SKM-1 (cell line): ENCODE measurements around the gene RASA3.

ENCODE experiments used
- DNase-seq: peaks from one replicate; lab custom pipeline; 2025; ENCODE audit not compliant: unreplicated experiment; lab: John Stamatoyannopoulos, UW

Gene RASA3

DNA sequence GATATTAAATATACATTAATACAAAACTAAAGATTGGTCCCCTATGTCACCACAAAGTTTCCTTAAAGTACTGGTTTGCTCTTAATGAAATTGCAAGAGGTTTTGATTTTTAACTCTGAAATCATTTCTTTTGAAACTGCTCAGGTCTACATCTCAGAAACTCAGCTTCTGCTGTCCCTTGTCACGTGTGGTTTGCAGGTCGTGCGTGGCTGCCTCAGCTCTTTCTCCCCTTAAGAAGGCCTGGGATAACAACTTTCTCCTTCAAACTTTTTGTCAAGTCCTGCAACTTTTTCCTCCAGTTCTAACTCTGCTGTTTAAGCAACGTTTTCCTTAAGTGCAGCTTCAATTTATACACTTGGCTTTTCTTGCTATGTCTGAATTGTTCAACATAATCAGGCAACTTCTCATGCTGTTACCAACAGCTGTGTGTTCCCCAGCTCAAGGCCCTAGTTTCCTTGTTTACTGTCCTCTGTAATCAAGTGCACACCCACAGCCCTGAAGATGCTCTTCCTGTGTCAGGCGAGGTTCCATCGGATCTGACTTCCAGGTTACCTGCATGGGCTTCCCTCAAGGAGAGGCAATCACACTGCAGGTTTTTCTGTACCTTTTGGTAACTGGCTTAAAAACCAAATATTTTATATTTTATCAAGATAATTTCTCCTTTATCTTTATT lies 172.0 kb downstream of the RASA3 start:
- no peak for DNase-seq

DNA sequence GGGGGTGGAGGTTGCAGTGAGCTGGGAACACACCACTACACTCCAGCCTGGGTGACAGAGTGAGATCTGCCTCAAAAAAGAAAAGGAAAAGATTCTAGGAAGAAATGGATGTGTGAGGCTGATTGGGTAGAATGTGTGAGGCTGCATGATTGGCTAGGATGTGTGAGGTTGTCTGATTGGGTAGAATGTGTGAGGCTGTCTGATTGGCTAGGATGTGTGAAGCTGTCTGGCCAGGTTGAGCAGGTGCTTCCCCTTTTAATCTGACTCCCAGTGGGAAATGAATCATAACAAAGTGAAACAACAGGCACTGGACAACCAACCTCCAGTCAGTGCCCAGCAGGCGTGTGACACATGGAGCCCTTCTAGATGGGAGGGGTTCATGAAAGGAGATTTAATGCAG lies 173.2 kb downstream of the RASA3 start:
- DNase-seq, result no peak

DNA sequence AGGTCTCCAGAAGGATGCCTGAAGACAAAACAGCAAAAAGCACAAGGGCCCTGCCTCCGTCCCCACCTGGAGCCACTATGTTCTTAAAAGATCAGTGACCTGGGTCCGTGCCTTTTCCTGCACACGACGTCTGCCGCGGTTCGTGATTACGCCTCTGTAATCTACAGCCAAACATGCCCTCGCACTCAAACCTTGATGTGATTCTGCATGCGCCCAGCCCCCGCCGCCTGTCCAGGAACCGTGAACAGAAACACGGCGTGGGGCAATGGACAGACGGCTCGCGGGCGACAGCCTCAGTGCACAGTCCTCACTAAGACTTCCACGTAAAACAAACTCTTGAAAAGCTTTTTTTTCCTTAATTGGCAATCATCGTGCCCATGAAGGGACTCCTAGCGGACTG lies 174.1 kb downstream of the RASA3 start:
- DNase-seq, result no peak

DNA sequence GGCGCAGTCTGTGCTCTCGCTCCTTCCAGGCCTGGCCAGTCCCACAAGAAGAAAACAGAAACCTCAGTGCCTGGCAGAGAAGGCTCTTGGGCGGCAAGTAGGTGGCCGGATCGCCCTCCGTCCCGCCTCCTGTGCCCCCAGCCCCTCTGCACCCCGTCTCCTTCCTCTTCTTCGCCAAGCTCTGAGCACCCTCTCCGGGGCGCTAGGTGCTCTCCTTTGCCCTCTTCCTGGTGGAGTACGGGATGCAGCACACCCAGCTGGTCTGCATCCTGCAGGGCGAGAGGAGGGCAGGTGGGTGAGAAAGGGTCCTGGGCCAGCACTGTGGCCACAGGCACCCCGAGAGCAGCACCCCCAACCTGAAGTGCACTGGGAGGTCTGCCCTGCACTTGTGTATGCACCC lies 175.9 kb downstream of the RASA3 start:
- no peak for DNase-seq

DNA sequence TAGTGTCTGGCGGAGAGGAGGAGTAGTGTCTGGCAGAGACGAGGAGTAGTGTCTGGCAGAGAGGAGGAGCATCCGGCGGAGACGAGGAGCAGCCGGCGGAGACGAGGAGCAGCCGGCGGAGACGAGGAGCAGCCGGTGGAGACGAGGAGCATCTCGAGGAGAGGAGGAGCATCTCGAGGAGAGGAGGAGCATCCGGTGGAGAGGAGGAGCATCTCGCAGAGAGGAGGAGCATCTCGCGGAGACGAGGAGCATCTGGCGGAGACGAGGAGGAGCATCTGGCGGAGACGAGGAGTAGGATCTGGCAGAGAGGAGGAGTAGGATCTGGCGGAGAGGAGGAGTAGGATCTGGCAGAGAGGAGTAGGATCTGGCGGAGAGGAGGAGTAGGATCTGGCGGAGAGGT lies 176.7 kb downstream of the RASA3 start:
- DNase-seq, result no peak

DNA sequence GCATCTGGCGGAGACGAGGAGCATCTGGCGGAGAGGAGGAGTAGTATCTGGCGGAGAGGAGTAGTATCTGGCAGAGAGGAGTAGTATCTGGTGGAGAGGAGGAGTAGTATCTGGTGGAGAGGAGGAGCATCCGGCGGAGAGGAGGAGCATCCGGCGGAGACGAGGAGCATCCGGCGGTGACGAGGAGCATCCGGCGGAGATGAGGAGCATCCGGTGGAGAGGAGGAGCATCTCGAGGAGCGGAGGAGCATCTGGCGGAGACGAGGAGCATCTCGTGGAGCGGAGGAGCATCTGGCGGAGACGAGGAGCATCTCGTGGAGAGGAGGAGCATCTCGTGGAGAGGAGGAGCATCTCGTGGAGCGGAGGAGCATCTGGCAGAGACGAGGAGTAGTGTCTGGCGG lies 177.2 kb downstream of the RASA3 start:
- DNase-seq, result no peak

DNA sequence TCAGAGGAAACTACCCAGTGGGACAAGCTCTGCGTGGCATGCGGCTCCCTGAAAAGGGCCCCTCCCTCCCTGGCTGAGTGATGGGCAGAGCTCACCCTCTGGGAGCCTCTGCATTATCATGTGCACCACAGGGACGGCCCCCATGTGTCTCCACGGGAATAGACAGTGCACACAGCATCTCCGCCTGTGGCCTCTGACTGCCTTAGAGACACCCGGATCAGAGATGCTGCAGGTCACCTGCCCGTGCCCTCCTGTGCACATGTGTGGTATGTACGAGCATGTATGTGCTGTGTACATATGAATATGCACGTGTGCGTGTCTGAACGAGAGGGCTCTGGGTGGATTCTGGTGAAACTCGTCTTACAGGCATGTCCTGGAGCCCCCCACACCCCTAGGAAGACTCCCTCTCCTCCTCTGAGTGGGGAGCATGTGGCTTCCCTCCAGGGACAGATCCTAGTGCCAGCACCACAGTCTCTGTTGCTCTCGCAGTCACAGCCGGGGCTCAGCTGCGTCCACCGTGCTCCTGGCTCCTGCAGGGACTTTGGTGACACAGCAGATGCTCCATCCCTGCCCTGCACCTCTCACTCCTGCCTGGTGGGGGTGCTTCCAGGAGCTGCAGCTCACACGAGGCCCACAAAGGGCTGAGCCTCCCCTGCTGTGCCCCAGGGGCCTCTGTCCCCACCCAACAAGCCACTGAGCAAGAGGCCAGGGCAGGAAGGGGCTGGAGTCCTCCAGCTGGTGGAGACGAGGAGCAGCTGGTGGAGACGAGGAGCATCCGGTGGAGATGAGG lies 178.2 kb downstream of the RASA3 start:
- DNase-seq, result no peak

DNA sequence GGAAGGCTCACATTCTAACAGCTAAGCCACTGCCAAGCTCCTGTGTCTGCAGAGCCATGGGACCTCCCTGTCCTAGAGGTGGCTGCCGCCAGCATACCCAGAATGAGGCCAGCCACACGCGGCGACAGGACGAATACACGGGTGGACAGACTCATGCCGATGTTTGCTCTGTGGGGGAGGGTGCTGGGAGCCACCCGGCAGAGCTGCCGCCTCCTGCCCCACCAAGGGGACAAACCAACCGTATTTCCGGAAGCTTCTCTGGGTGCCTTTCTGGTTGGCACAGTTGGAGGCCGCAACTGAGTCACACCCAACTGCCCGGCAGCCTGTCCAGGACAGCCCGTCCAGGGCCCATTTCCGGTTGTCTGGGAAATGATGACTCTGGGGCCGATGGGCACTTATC lies 178.9 kb downstream of the RASA3 start:
- no peak for DNase-seq

DNA sequence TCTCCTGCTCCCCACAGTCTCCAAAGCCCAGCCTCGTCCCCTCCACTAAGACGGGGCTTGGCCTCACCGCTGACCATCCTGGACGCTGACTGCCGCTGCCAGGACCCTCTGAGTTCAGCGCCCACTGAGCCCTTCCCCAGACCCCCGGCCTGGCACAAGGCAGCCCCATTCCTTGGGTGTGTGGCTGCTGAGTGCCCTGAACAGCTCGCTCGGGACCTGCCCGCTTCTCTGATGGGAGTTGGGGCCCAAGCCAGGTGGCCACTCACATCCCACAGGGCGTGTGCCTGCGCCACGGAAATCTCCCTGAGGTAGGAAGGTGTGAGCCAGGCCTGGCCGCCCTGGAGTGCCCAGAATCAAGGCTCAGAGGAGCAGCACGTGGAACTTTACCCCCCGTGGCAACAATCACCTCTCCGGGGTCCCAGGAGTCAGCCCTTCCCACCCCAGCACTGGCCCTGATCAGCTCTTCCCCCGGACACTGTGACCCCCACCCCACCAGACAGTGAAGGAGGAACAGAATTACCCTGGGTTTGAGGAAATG lies 179.4 kb downstream of the RASA3 start:
- DNase-seq, result no peak

DNA sequence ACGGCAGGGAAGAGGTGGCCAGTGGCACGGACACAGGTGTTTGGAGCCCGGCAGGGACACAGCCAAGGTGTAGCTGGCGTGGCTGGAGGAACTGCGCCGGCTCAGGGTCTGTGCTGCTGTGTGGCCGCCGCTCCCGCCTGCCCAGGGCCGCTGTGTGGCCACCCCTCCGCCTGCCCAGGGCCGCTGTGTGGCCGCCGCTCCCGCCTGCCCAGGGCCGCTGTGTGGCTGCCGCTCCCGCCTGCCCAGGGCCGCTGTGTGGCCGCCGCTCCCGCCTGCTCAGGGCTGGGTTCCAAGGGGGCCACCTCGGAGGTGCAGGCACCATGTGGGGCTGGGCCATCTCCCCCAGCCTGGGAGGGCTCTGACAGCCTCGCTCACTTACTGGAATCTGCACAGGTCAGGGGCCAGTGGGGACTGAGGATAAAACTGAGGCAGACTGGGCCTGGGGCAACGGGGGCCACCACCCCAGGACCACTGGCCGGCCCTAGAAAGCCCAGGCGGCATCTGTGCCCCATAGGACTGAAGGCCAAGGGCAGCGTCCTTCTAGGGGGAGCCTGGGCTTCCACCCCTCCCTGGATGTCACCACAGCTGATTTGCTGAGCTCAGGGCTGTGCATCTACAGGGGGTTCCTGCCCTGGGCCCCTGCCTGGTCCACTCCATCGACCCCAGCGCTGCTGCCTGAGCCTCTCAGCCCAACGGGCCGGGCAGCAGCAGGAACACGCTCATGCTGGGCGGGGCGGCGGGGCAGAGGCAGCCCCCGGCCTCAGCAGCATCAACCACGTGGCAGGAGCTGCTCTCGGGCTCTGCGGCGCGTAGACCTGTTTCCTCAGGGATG lies 180.1 kb downstream of the RASA3 start:
- no peak for DNase-seq

DNA sequence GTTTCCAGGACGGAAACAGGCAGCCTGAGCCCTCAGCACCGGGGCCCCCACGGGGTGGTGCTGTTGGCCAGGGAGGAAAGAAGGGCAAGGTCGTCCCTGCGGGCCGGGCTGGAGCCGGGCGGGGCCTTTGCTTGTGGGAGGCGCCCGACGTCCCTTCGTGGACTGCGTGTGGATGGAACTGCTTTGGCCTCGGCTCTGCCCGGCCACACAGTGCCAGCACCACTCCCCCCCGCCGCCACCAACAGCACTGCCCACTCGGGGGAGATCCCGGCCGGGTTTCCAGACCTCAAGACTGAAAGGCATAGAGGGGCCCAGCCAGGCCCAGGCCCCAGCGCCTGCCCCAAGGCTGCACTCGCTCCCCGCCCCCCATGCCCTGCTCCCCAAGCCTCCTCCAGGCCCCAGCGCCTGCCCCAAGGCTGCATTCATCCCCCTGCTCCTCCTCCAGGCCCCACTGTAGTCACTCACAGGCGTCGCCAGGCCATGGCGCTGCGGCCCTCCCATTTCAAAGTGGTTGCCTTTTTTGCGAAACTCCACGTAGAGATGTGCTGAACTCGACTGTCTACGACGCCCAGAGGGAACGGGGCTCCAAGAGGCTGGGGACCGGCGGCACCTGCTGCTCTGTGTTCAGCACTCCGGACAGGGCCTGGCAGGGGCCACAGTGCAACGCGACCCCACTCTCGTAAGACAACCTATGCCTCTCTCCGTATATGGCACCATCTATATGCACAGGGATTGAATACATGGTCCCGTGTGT lies 181.0 kb downstream of the RASA3 start:
- peak; percentile 17 for DNase-seq

DNA sequence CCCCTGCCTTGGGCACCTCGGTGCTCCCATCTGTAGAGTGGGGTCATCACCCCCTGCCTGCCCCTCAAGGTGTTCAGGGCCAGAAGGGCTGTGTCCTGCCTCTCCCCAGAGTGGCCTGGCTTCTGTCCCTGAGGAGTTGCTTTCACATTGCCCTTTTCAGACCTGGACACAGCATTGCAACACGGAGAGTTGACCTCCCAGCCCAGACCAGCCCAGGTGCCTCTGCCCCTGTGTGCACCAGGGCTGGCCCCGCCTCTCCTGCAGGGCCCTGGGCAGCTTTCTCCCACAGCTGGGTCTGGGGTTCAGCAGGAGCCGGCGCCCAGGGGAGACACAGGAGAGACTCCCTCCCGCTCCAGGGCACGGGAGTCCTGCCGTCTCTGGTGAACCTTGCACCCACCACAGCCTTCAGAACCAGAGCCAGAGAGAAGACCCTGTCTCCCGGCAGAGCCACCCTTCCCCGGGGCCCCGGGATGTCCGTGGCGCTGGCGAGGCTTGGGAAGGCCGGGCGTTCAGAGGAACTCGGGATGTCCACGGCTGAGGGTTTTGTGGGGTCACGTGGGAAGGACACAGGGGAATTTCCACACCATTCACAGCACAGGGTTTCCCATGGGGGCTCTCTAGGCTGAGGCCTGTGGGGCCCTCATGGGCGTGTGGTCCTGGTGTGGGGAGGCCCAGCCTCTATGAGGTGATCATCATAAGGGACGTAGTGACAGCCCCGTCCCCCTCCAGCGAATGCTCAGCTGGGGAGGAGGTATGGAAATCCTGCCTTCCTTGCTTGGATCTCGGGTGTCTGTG lies 181.8 kb downstream of the RASA3 start:
- DNase-seq, result no peak

DNA sequence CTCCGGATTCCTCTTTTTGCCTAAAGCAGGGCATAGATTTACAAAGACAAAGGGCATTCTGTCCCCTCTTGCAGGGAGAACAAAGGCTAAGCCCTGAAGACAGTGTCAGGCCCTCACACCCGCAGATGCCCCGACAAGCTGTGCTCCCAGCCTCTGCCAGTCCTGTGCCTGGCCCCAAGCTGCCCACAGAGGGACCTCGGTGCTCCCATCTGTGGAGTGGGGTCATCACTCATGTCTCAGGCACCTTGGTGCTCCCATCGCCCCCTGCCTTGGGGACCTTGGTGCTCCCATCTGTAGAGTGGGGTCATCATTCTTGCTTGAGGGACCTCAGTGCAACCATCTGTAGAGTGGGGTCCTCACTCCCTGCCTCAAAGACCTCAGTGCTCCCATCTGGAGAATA lies 182.9 kb downstream of the RASA3 start:
- no peak for DNase-seq

DNA sequence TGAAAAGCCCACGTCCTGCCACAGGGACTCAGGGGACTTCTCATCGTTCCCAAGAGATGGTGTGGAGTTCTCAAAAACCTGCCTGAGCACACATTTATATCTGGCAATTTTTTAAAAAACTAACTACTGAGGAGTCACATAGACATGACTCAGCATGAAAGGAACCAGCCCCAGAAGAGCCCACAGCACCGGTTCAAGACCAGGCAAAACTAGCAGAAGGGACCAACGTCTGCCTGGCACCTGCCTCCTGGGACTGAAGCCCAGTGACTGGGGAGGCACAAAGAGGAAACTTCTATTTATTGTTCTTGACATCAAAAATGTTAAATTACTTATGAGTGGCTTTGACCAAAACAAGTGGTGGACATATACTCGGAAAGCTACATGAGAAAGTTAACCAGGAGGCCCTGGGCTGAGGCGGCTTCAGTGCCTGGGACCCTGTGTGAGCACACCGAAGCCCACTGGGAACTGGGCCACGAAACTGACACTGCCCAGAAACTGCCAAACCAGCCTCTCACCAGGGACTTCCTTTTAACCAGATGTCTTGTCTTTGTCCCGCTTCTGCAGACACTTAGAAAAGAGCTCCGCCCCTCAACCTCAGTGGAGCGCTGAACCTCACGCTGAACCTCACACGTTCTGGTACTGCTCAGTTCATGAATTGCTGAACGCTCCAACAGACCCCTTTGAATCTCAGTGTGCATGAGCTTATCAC lies 184.2 kb downstream of the RASA3 start:
- no peak for DNase-seq

DNA sequence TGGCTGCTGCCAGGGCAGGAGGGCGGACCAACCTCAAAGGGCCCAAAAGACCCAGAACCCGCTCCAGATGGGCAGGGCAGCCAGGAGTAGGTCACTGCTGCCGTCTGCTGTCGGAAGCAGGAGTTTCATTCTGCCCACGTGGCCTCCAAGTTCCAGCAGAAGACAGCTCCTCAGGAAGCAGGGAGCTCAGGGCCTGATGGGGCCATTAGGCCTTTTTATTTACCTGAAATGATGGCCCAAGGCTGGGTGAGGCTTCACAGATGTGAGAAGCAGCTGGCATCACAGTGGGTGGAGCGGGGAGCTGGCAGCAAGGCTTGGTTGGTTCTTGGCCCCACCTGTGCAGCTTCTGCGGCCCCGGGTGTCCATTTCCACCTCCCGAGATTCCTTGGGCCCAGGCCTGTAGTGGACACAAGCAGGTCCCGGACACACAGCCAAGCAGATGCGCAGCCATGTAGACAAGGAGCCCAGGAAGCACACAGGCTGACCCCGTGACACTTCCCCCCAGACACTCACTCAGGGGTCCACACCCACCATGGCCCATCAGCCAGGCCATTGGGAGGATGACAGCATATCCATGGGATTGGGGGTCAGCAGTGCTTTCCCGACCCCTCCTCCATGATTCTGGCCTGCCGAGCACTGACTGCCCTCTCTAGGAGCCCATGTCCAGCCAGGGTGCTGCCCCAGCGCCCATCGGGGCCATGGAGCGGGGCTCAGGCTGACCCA lies 185.0 kb downstream of the RASA3 start:
- no peak for DNase-seq

DNA sequence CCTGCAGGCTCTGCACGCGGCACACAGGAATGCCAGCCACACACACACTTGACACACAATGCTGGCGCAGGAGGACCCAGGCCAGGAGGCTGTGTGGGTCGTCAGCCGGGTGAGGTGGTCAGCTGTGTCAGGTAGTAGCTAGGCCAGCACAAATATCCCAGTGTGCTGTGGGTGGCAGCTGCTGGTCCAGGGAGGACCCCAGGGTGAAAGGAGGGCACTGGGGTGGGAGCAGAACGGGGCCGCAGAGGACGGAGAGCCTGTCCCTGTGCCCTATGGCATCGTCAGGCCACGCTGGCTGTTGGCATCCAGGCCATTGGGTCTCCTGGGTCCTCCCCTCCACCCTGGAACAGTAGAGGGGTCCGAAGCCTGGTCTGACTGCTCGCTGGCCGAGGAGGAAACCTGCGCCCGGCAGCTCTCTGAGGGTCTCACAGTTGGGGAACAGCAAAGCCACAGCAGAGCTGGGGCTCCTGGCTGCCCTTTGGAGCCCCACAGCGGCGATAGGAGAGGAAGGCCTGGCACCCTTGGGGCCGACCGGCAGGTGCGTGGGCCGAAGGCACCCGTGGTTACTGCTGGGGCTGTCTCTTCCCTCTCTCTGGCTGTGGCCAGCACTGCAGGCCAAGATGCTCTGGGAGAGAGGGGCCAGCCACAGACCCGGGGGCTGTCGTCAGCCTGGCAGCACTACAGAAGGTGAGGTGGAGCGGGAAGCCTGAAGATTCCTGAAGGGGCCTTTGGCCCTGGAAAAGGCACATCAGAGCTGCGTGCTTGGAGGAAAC lies 185.8 kb downstream of the RASA3 start:
- no peak for DNase-seq

DNA sequence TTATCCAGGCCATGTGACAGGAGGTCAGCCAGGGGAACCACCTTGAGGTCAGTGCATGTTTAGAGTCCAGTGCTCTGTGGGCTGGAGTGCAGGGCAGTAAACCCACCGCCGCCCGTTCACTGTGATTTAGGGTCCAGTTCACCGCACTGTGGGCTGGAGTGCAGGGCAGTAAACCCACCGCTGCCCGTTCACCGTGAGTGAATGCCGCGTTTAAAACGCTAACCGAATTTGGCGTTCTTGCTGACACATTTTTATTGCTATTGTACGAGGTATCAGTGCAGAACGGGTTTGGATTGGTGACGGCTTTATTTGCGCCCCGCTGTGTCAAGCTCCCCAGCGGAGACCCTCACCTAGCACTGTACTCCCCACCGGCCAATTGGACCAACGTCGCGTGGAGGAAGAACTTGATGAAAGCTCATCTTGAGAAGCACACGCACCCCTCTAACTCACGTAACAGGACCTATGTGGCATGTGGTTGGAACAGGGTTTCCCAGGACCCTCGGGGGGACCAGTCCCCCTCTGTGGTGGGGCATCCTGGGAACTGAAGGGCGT lies 186.5 kb downstream of the RASA3 start:
- DNase-seq, result no peak
